K562 (cell line): ENCODE measurements around the gene MYO3A. TPM values are rescaled to one million over a fixed set of nuclear protein-coding genes. Genes with fewer than 3 reads are reported as not detected.

Experiments used
- ATAC-seq: fragments of 200-7000 bp; cut with Tn5 transposase; 3 replicates; pipeline ENCODE4 v1.9.1; 2020; ENCODE audit warnings: moderate library complexity
- BruUV-seq: library from RNA; stranded (reverse); fragments of 400-500 nt; replicated peaks from 2 replicates; lab custom pipeline; 2021; lab: Mats Ljungman, UMichigan
- CTCF ChIA-PET: fragments of 300-600 bp; formaldehyde crosslinking; extraction: SDS; loops from one replicate; lab custom pipeline; 2021; ENCODE audit warnings: low intra/inter-chr PET ratio; lab: Yijun Ruan, JAX
- POLR2A ChIA-PET: fragments of 300-600, 350-650 bp; sonication (Branson Sonifier 250); formaldehyde crosslinking; extraction: SDS; loops from one replicate; lab custom pipeline; 2021; ENCODE audit warnings: antibody characterized with exemption, inconsistent platforms; lab: Yijun Ruan, JAX
- DNase-seq, 4 experiments: peaks; one replicate each; pipeline versions ENCODE4 v3.0.0 to v3.0.0-alpha.2; 2011 to 2018; ENCODE audit warnings: low spot score in 3 of 4, mixed read lengths in 3 of 4; ENCODE audit errors: extremely low read depth in 1 of 4
- FAIRE-seq: peaks from 2 replicates; lab custom pipeline; 2011; peaks lifted over from hg19 to GRCh38; lab: Jason Lieb, UNC
- H2AFZ ChIP-seq: 2 replicates; pipeline ENCODE4 v1.6.0; 2011; ENCODE audit warnings: low read depth, low read length, control low read depth, inconsistent platforms
- H3K27ac ChIP-seq: fragments of 200-600 bp; 3 replicates; pipeline ENCODE4 v1.8.0; 2011; ENCODE audit warnings: low read depth, mild to moderate bottlenecking, control low read depth, inconsistent platforms, low read length, moderate library complexity, mixed read lengths; ENCODE audit errors: extremely low read depth
- H3K27me3 ChIP-seq, 2 experiments: fragments of 300-600 bp in 1 of 2; 2 replicates in 1 of 2; 3 replicates in 1 of 2; pipeline versions ENCODE4 v1.6.0 to v1.8.0; 2011; ENCODE audit warnings: inconsistent platforms in 2 of 2, low read length in 2 of 2, mild to moderate bottlenecking in 1 of 2, mixed read lengths in 1 of 2, moderate library complexity in 1 of 2; ENCODE audit not compliant: control insufficient read depth in 2 of 2, insufficient read depth in 2 of 2
- H3K36me3 ChIP-seq: fragments of 300-600 bp; 3 replicates; pipeline ENCODE4 v1.8.0; 2011; ENCODE audit warnings: mild to moderate bottlenecking, low read length, inconsistent platforms; ENCODE audit not compliant: control insufficient read depth, insufficient read depth
- H3K4me1 ChIP-seq, 2 experiments: fragments of 200-600 bp in 1 of 2; replicated peaks in 1 of 2; 2 replicates in 1 of 2; 3 replicates in 1 of 2; pipeline versions ENCODE4 v1.5.1 to v1.8.0; 2011; ENCODE audit warnings: inconsistent platforms in 2 of 2, low read length in 2 of 2, mild to moderate bottlenecking in 1 of 2, mixed read lengths in 1 of 2, moderate library complexity in 1 of 2; ENCODE audit not compliant: control insufficient read depth in 2 of 2, insufficient read depth in 2 of 2
- H3K4me2 ChIP-seq: 2 replicates; pipeline ENCODE4 v1.6.1; 2011; ENCODE audit warnings: low read length, control low read depth, inconsistent platforms, mixed read lengths; ENCODE audit not compliant: insufficient read depth
- H3K4me3 ChIP-seq: fragments of 200-600 bp; sonication (generic), shearing (Covaris generic); 2 replicates; pipeline ENCODE4 v1.5.1; 2016; ENCODE audit warnings: control low read depth, inconsistent platforms
- H3K79me2 ChIP-seq: fragments of 200-600 bp; 3 replicates; pipeline ENCODE4 v1.8.0; 2011; ENCODE audit warnings: low read length, inconsistent platforms; ENCODE audit not compliant: control insufficient read depth, insufficient read depth
- H3K9ac ChIP-seq, 2 experiments: 2 replicates each; pipeline versions ENCODE4 v1.6.0 to v1.6.1; 2011; ENCODE audit warnings: low read depth in 2 of 2, low read length in 2 of 2, control low read depth in 1 of 2, inconsistent platforms in 1 of 2, mild to moderate bottlenecking in 1 of 2, mixed read lengths in 1 of 2; ENCODE audit not compliant: insufficient read depth in 1 of 2
- H3K9me1 ChIP-seq: one replicate; pipeline ENCODE4 v1.6.0; 2011; ENCODE audit warnings: inconsistent platforms, mild to moderate bottlenecking, low read length, moderate library complexity; ENCODE audit not compliant: control insufficient read depth, insufficient read depth
- H3K9me3 ChIP-seq: replicated peaks from 2 replicates; pipeline ENCODE4 v1.5.1; 2011; ENCODE audit warnings: low read depth, low read length, inconsistent platforms; ENCODE audit not compliant: control insufficient read depth, insufficient read depth
- H4K20me1 ChIP-seq: replicated peaks from 2 replicates; pipeline ENCODE4 v1.6.1; 2011; ENCODE audit warnings: low read length, inconsistent platforms, mixed read lengths; ENCODE audit not compliant: control insufficient read depth, insufficient read depth
- ESRRB ChIP-seq: fragments of 250-450 bp; sonication (Bioruptor Pico); IDR thresholded peaks from 2 replicates; pipeline ENCODE4 v1.5.0; 2020; ENCODE audit warnings: mild to moderate bottlenecking, moderate library complexity, borderline replicate concordance
- FOXM1 ChIP-seq, 2 experiments: fragments of 450-650 bp in 1 of 2; sonication (generic) in 1 of 2; formaldehyde crosslinking in 1 of 2; IDR thresholded peaks; 2 replicates each; pipeline versions ENCODE4 v1.6.1 to v1.9.0; 2017 to 2022; ENCODE audit warnings: low read depth in 2 of 2, mild to moderate bottlenecking in 2 of 2, missing genetic modification reagents in 1 of 2, moderate library complexity in 1 of 2
- KLF10 ChIP-seq: fragments of 250-450 bp; sonication (Bioruptor Pico); IDR thresholded peaks from 2 replicates; pipeline ENCODE4 v1.6.1; 2021; ENCODE audit warnings: matching md5 sums
- MYC ChIP-seq, 2 experiments: fragments of 250-450 bp in 1 of 2; sonication (Bioruptor Pico) in 1 of 2; IDR thresholded peaks; 2 replicates each; pipeline versions ENCODE4 v1.5.1 to v1.6.1; 2012 to 2021; ENCODE audit warnings: low read depth in 2 of 2, borderline replicate concordance in 1 of 2, improper control_type of control experiment in 1 of 2, low read length in 1 of 2, mild to moderate bottlenecking in 1 of 2, moderate library complexity in 1 of 2
- RBM15 ChIP-seq: fragments of 200-400 bp; formaldehyde crosslinking; IDR thresholded peaks from 2 replicates; pipeline ENCODE4 v1.6.1; 2018; ENCODE audit warnings: mild to moderate bottlenecking, low read length, moderate library complexity; ENCODE audit not compliant: insufficient read depth
- TAF15 ChIP-seq: fragments of 200-400 bp; formaldehyde crosslinking; IDR thresholded peaks from 2 replicates; pipeline ENCODE4 v1.6.1; 2017; ENCODE audit warnings: mild to moderate bottlenecking, low read depth, low read length, moderate library complexity
- TCF7 ChIP-seq: sonication (generic); IDR thresholded peaks from 2 replicates; pipeline ENCODE4 v1.6.1; 2016; ENCODE audit warnings: antibody characterized with exemption, borderline replicate concordance
- WGBS: fragments of 100-300 bp; shearing (Covaris generic); methylation state at CpG from one replicate; pipeline ENCODE4 v1.1.6; 2016; ENCODE audit warnings: low coverage, mixed read lengths; ENCODE audit not compliant: insufficient coverage; ENCODE audit errors: missing lambda C conversion rate; 5-methylcytosine and 5-hydroxymethylcytosine counted together
- in situ Hi-C: fragments of 300-500 bp; cut with MboI; formaldehyde crosslinking; loops from 4 replicates; pipeline ENCODE4 v1.15.0; 2018; ENCODE audit warnings: inconsistent platforms, mixed read lengths
- intact Hi-C: fragments of 100-400 bp; cut with micrococcal nuclease; formaldehyde crosslinking; loops from 2 replicates; pipeline ENCODE4 v1.14.2; 2022
- polyA plus RNA-seq, 8 experiments: library from polyadenylated mRNA; depleted of rRNA in 4 of 8; stranded (reverse) in 5 of 8; unstranded in 3 of 8; fragments of >200 nt; fragmentation: Nextera tagmentation in 2 of 8; fragmentation: Illumina TruSeq in 1 of 8; extraction: Ambion mirVana in 2 of 8; extraction: Trizol in 1 of 8; gene quantifications; 2 replicates each; pipeline versions ENCODE4 v1.2.1 to v1.2.3, GENCODE V29; 2011 to 2014; ENCODE audit warnings: inconsistent platforms in 1 of 8, missing spikeins in 1 of 8
- total RNA-seq, 7 experiments: library from RNA; depleted of rRNA in 6 of 7; stranded (reverse); fragments of >200 nt in 6 of 7; fragmentation: Illumina TruSeq in 2 of 7; extraction: Trizol in 2 of 7; gene quantifications; 2 replicates each; pipeline versions ENCODE4 v1.2.1 to v1.2.3, GENCODE V29; 2011 to 2021; ENCODE audit warnings: low replicate concordance in 1 of 7
- TF ChIP-seq, protein P1 (sequence below), 2 experiments: fragments of 450-650 bp; formaldehyde crosslinking in 1 of 2; IDR thresholded peaks; 2 replicates each; pipeline versions ENCODE4 v1.4.0 to v1.6.1; 2014 to 2020; ENCODE audit warnings: mild to moderate bottlenecking in 2 of 2, borderline replicate concordance in 1 of 2, low read depth in 1 of 2

Gene MYO3A
- total and polyA plus RNA-seq, 9 of the 15 experiments (the other 6 are each of a cell fraction or from before 2014, with no cell fraction given) = not detected

- CTCF ChIA-PET = no interaction called here
- intact Hi-C loops = no loop called here
- no peak for FAIRE-seq
- TF ChIP-seq, protein P1, sequence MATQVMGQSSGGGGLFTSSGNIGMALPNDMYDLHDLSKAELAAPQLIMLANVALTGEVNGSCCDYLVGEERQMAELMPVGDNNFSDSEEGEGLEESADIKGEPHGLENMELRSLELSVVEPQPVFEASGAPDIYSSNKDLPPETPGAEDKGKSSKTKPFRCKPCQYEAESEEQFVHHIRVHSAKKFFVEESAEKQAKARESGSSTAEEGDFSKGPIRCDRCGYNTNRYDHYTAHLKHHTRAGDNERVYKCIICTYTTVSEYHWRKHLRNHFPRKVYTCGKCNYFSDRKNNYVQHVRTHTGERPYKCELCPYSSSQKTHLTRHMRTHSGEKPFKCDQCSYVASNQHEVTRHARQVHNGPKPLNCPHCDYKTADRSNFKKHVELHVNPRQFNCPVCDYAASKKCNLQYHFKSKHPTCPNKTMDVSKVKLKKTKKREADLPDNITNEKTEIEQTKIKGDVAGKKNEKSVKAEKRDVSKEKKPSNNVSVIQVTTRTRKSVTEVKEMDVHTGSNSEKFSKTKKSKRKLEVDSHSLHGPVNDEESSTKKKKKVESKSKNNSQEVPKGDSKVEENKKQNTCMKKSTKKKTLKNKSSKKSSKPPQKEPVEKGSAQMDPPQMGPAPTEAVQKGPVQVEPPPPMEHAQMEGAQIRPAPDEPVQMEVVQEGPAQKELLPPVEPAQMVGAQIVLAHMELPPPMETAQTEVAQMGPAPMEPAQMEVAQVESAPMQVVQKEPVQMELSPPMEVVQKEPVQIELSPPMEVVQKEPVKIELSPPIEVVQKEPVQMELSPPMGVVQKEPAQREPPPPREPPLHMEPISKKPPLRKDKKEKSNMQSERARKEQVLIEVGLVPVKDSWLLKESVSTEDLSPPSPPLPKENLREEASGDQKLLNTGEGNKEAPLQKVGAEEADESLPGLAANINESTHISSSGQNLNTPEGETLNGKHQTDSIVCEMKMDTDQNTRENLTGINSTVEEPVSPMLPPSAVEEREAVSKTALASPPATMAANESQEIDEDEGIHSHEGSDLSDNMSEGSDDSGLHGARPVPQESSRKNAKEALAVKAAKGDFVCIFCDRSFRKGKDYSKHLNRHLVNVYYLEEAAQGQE (IDR thresholded peaks at IDR 0.05; ENCODE audit: borderline replicate concordance) = no peak
- TF ChIP-seq, protein P1 (CRISPR knock-in tag; IDR thresholded peaks at IDR 0.05; ENCODE audit: low read depth) = no peak
- TF ChIP-seq ESRRB (no peak), TAF15 (no peak), RBM15 (no peak), TCF7 (no peak), KLF10 (CRISPR knock-in tag) (no peak), MYC (IDR thresholded peaks at IDR 0.05; ENCODE audit: low read depth, low read length) (no peak), MYC (CRISPR knock-in tag; IDR thresholded peaks at IDR 0.05; ENCODE audit: borderline replicate concordance, low read depth) (no peak), FOXM1 (IDR thresholded peaks at IDR 0.05; ENCODE audit: low read depth) (no peak), FOXM1 (CRISPR knock-in tag; IDR thresholded peaks at IDR 0.05; ENCODE audit: low read depth) (no peak)
Measured at GRCh38 chr10:26093229-26093628, 159.2 kb downstream of the MYO3A start.

More at GRCh38 chr10:26093229-26093628, 159.2 kb downstream of the MYO3A start:
- no TSS peak for BruUV-seq
- no peak overlapping the region for H3K9ac ChIP-seq
- H3K4me1 ChIP-seq = no peaks in the 10 kb centered on the region
- no peak overlapping the region for H3K4me3 ChIP-seq
- no peak overlapping the region for H3K27ac ChIP-seq
- no peaks in the 10 kb centered on the region for H3K27me3 ChIP-seq
- no peaks in the 10 kb centered on the region for H3K9me3 ChIP-seq
- H3K36me3 ChIP-seq = no peaks in the 10 kb centered on the region
- in situ Hi-C loops = no loop called here
- H3K79me2 ChIP-seq = no peaks in the 10 kb centered on the region
- H3K4me2 ChIP-seq = no peak overlapping the region
- WGBS = 0% methylated on average over 1 of the region's 1 CpG
- no peak for DNase-seq
- no peaks in the 10 kb centered on the region for H4K20me1 ChIP-seq
- no peak overlapping the region for H2AFZ ChIP-seq
- no peak for ATAC-seq
- H3K9me1 ChIP-seq = no peaks in the 10 kb centered on the region
- POLR2A ChIA-PET = no interaction called here
